GM23338 (cell line): ENCODE data around the gene SMARCC2. TPM values are rescaled to one million over a fixed set of nuclear protein-coding genes. Genes with fewer than 3 reads are reported as not detected.

Experiments
- ATAC-seq: fragments of 200-7000 bp; cut with Tn5 transposase; 3 replicates; pipeline ENCODE4 v1.9.1; 2020
- DNase-seq: peaks from one replicate; pipeline ENCODE4 v3.0.0-alpha.2; 2015; ENCODE audit warnings: low spot score
- H2AFZ ChIP-seq: fragments of 200-600 bp; sonication (generic); 2 replicates; pipeline ENCODE4 v1.8.0; 2016; ENCODE audit warnings: antibody characterized with exemption, mild to moderate bottlenecking, moderate library complexity
- H3F3A ChIP-seq: fragments of 200-600 bp; sonication (generic); replicated peaks from 2 replicates; pipeline ENCODE4 v1.8.0; 2017; ENCODE audit warnings: antibody characterized with exemption, mixed run types, low read depth
- H3K27ac ChIP-seq: fragments of 200-600 bp; sonication (generic); 2 replicates; pipeline ENCODE4 v1.6.1; 2016; ENCODE audit warnings: low read depth
- H3K27me3 ChIP-seq: fragments of 200-600 bp; sonication (generic); 2 replicates; pipeline ENCODE4 v1.8.0; 2016; ENCODE audit warnings: mild to moderate bottlenecking, mixed run types, moderate library complexity; ENCODE audit not compliant: insufficient read depth
- H3K36me3 ChIP-seq: fragments of 200-600 bp; sonication (generic); 2 replicates; pipeline ENCODE4 v1.8.0; 2016; ENCODE audit warnings: mild to moderate bottlenecking; ENCODE audit not compliant: insufficient read depth
- H3K4me1 ChIP-seq: fragments of 200-600 bp; sonication (generic); 2 replicates; pipeline ENCODE4 v1.8.0; 2016; ENCODE audit warnings: mild to moderate bottlenecking, moderate library complexity; ENCODE audit not compliant: insufficient read depth
- H3K4me2 ChIP-seq: fragments of 200-600 bp; sonication (generic); 2 replicates; pipeline ENCODE4 v1.7.1; 2017; ENCODE audit warnings: mixed run types
- H3K4me3 ChIP-seq: fragments of 200-600 bp; sonication (generic); 2 replicates; pipeline ENCODE4 v1.6.1; 2016; ENCODE audit warnings: mixed run types
- H3K79me2 ChIP-seq: fragments of 200-600 bp; sonication (generic); replicated peaks from 2 replicates; pipeline ENCODE4 v1.8.0; 2017; ENCODE audit warnings: mild to moderate bottlenecking; ENCODE audit not compliant: insufficient read depth
- H3K9me2 ChIP-seq: fragments of 200-600 bp; sonication (generic); 2 replicates; pipeline ENCODE4 v1.8.0; 2017; ENCODE audit not compliant: insufficient read depth
- H4K20me1 ChIP-seq: fragments of 200-600 bp; sonication (generic); replicated peaks from 2 replicates; pipeline ENCODE4 v1.8.0; 2017; ENCODE audit warnings: mild to moderate bottlenecking; ENCODE audit not compliant: insufficient read depth
- H3K27ac Mint-ChIP-seq: 2 replicates; pipeline ENCODE4 v1.8.0; 2020; ENCODE audit warnings: inconsistent platforms, mild to moderate bottlenecking, moderate library complexity, mixed read lengths
- H3K27me3 Mint-ChIP-seq: 3 replicates; pipeline ENCODE4 v1.8.0; 2022; ENCODE audit warnings: low read depth, mild to moderate bottlenecking, moderate library complexity, mixed read lengths, inconsistent platforms; ENCODE audit not compliant: insufficient read depth, poor library complexity
- H3K36me3 Mint-ChIP-seq: 3 replicates; pipeline ENCODE4 v1.8.0; 2021; ENCODE audit warnings: low read depth, mild to moderate bottlenecking, inconsistent platforms, moderate library complexity, mixed read lengths
- H3K4me1 Mint-ChIP-seq: 3 replicates; pipeline ENCODE4 v1.8.0; 2020; ENCODE audit warnings: mild to moderate bottlenecking, inconsistent platforms, mixed read lengths
- H3K4me3 Mint-ChIP-seq: 3 replicates; pipeline ENCODE4 v1.8.0; 2021; ENCODE audit warnings: moderate library complexity, mild to moderate bottlenecking, inconsistent platforms, mixed read lengths
- H3K9me3 Mint-ChIP-seq: 3 replicates; pipeline ENCODE4 v1.8.0; 2020; ENCODE audit warnings: moderate library complexity, mild to moderate bottlenecking, inconsistent platforms, mixed read lengths
- CREB1 ChIP-seq: fragments of 250-450 bp; sonication (Bioruptor Pico); IDR thresholded peaks from 2 replicates; pipeline ENCODE4 v1.5.0; 2020; ENCODE audit warnings: low read depth, mild to moderate bottlenecking, moderate library complexity
- CTCF ChIP-seq, 2 experiments: fragments of 200-600 bp in 1 of 2; sonication (generic) in 1 of 2; conservative IDR thresholded peaks; 2 replicates each; pipeline versions ENCODE4 v1.5.1 to v1.6.1; 2016 to 2017; ENCODE audit warnings: antibody characterized with exemption in 2 of 2, low read depth in 2 of 2, mild to moderate bottlenecking in 2 of 2, moderate library complexity in 1 of 2
- ETS1 ChIP-seq: IDR thresholded peaks from 2 replicates; pipeline ENCODE4 v1.6.1; 2016; ENCODE audit warnings: antibody characterized with exemption
- EZH2 ChIP-seq: fragments of 200-600 bp; sonication (generic); IDR thresholded peaks from one replicate; pipeline ENCODE4 v1.8.0; 2017; ENCODE audit warnings: antibody characterized with exemption, mild to moderate bottlenecking, low read depth; ENCODE audit not compliant: unreplicated experiment
- EZH2phosphoT487 ChIP-seq: fragments of 200-600 bp; sonication (generic); IDR thresholded peaks from one replicate; pipeline ENCODE4 v1.8.1; 2018; ENCODE audit warnings: antibody characterized with exemption; ENCODE audit not compliant: unreplicated experiment
- JUNB ChIP-seq: IDR thresholded peaks from one replicate; pipeline ENCODE4 v1.6.1; 2016; ENCODE audit warnings: antibody characterized with exemption; ENCODE audit not compliant: unreplicated experiment
- NANOG ChIP-seq: IDR thresholded peaks from 2 replicates; pipeline ENCODE4 v1.6.1; 2016; ENCODE audit warnings: antibody characterized with exemption, borderline replicate concordance
- POLR2AphosphoS5 ChIP-seq: IDR thresholded peaks from 2 replicates; pipeline ENCODE4 v1.6.1; 2016; ENCODE audit warnings: antibody characterized with exemption, low read depth
- REST ChIP-seq: IDR thresholded peaks from one replicate; pipeline ENCODE4 v1.6.1; 2018; ENCODE audit warnings: antibody characterized with exemption; ENCODE audit not compliant: unreplicated experiment
- STAT1 ChIP-seq: IDR thresholded peaks from one replicate; pipeline ENCODE4 v1.6.1; 2016; ENCODE audit warnings: antibody characterized with exemption; ENCODE audit not compliant: unreplicated experiment
- ZNF114 ChIP-seq: fragments of 250-450 bp; sonication (Bioruptor Pico); IDR thresholded peaks from 2 replicates; pipeline ENCODE4 v1.5.0; 2020; ENCODE audit warnings: mild to moderate bottlenecking, moderate library complexity
- ZNF331 ChIP-seq: fragments of 250-450 bp; sonication (Bioruptor Pico); IDR thresholded peaks from 2 replicates; pipeline ENCODE4 v1.5.0; 2020; ENCODE audit warnings: low read depth, mild to moderate bottlenecking, moderate library complexity
- ZNF462 ChIP-seq: fragments of 250-450 bp; sonication (Bioruptor Pico); IDR thresholded peaks from 2 replicates; pipeline ENCODE4 v1.5.0; 2020; ENCODE audit warnings: mild to moderate bottlenecking, moderate library complexity
- polyA plus RNA-seq: library from polyadenylated mRNA; unstranded; fragments of >200 nt; fragmentation: Nextera tagmentation; extraction: Ambion mirVana; gene quantifications from 2 replicates; pipeline ENCODE4 v1.2.1, GENCODE V29; 2016
- total RNA-seq: library from RNA; depleted of rRNA; stranded (reverse); fragments of >200 nt; shearing (Covaris generic); gene quantifications from 2 replicates; pipeline ENCODE4 v1.2.3, GENCODE V29; 2014

SMARCC2 gene
- total and polyA plus RNA-seq, 2 experiments from 2014 or later = 40.4 to 68.3 TPM

- H3K36me3 Mint-ChIP-seq = peaks cover 38% of the 10 kb centered on the region
- peak overlapping the region; percentile 78 for H3K4me3 ChIP-seq
- peak overlapping the region; percentile 93 for H3K4me2 ChIP-seq
- H3K27ac Mint-ChIP-seq = peak overlapping the region; percentile 100
- peak overlapping the region; percentile 87 for H3K27ac ChIP-seq
- no peaks in the 10 kb centered on the region for H3K27me3 ChIP-seq
- H3K4me1 Mint-ChIP-seq = peaks cover 19% of the 10 kb centered on the region
- peaks cover 12% of the 10 kb centered on the region for H3K79me2 ChIP-seq
- H3K9me2 ChIP-seq = no peaks in the 10 kb centered on the region
- H3F3A ChIP-seq = peaks cover 22% of the 10 kb centered on the region
- ATAC-seq = peak; percentile 13
- peaks cover 10% of the 10 kb centered on the region for H3K4me1 ChIP-seq
- H3K27me3 Mint-ChIP-seq = peaks cover 19% of the 10 kb centered on the region
- peak; percentile 58 for DNase-seq
- H4K20me1 ChIP-seq = no peaks in the 10 kb centered on the region
- peak overlapping the region; percentile 94 for H3K4me3 Mint-ChIP-seq
- TF ChIP-seq JUNB = no peak
- TF ChIP-seq EZH2 = no peak
- TF ChIP-seq CTCF (conservative IDR thresholded peaks at IDR 0.05; ENCODE audit: low read depth in 2 of 2) = no peak
- no peak; the same call in 1 of the 2 replicates for TF ChIP-seq POLR2AphosphoS5
- no peak for TF ChIP-seq ZNF331 (CRISPR knock-in tag)
- TF ChIP-seq REST = no peak
- TF ChIP-seq ZNF462 (CRISPR knock-in tag) = no peak
- no peak for TF ChIP-seq ZNF114 (CRISPR knock-in tag)
- no peak for TF ChIP-seq NANOG
- TF ChIP-seq EZH2phosphoT487 = no peak
- no peak for TF ChIP-seq CREB1
- TF ChIP-seq ETS1 = no peak
- no peak for TF ChIP-seq STAT1
- no peak overlapping the region for H2AFZ ChIP-seq
- peaks cover 4% of the 10 kb centered on the region; the same call in 1 of the 2 replicates for H3K36me3 ChIP-seq
- peaks cover 6% of the 10 kb centered on the region; the same call in 2 of the 3 replicates for H3K9me3 Mint-ChIP-seq
These were observed 70.5 kb downstream of the SMARCC2 start for GRCh38 chr12:56118688-56119357.
